Uterus (tissue), 4 donors: ENCODE results near the gene LRRC56. TPM values are rescaled to one million over a fixed set of nuclear protein-coding genes. Genes with fewer than 3 reads are reported as not detected.

ENCODE experiments used
- DNase-seq, 2 donors: peaks; one replicate each; pipeline ENCODE4 v3.0.0-alpha.2; 2019 to 2020
- H3K27ac ChIP-seq, 2 donors: fragments of 200-600 bp; sonication (generic); 1 replicate in 1 of 2; 2 replicates in 1 of 2; pipeline ENCODE4 v1.5.1; 2016 to 2018
- H3K27me3 ChIP-seq, 2 donors: fragments of 200-600 bp; sonication (generic); one replicate each; pipeline ENCODE4 v1.5.1; 2018 to 2019; ENCODE audit warnings: control low read depth in 1 of 2
- H3K36me3 ChIP-seq, 2 donors: fragments of 200-600 bp; sonication (generic); one replicate each; pipeline ENCODE4 v1.5.1; 2019; ENCODE audit warnings: control low read depth in 1 of 2
- H3K4me1 ChIP-seq, 2 donors: fragments of 200-600 bp; sonication (generic); one replicate each; pipeline ENCODE4 v1.5.1; 2018 to 2019; ENCODE audit warnings: control low read depth in 1 of 2
- H3K4me3 ChIP-seq, 2 donors: fragments of 200-600 bp; sonication (generic); 1 replicate in 1 of 2; 2 replicates in 1 of 2; pipeline ENCODE4 v1.5.1; 2018 to 2019; ENCODE audit warnings: mild to moderate bottlenecking in 1 of 2
- H3K9me3 ChIP-seq, 2 donors: fragments of 200-600 bp; sonication (generic); one replicate each; pipeline ENCODE4 v1.5.1; 2019; ENCODE audit warnings: control low read depth in 1 of 2
- POLR2A ChIP-seq, 2 donors: fragments of 450-650 bp; IDR thresholded peaks; one replicate each; pipeline ENCODE4 v1.6.1; 2016; ENCODE audit warnings: antibody characterized with exemption in 2 of 2, mild to moderate bottlenecking in 1 of 2, moderate library complexity in 1 of 2
- intact Hi-C: fragments of 100-400 bp; cut with DNase I; formaldehyde crosslinking; loops from one replicate; pipeline ENCODE4 v1.15.1; 2023; ENCODE audit warnings: low total_unique reads
- total RNA-seq, 4 donors: library from RNA; depleted of rRNA in 3 of 4; stranded (reverse); fragments of >200 nt in 3 of 4; gene quantifications; one replicate each; pipeline versions ENCODE4 v1.1.0 to v1.2.4, GENCODE V29; 2014 to 2023
- TF ChIP-seq, protein P1 (sequence below), 4 experiments: fragments of 200-600 bp in 2 of 4; fragments of 450-650 bp in 2 of 4; sonication (generic) in 2 of 4; IDR thresholded peaks; one replicate each; pipeline ENCODE4 v1.5.1; 2016 to 2019; ENCODE audit warnings: antibody characterized with exemption in 4 of 4, mild to moderate bottlenecking in 2 of 4, moderate library complexity in 1 of 4
- donor health status: DM: yes; HTN: yes; CAD: no.

LRRC56 gene
- total RNA-seq, 4 donors from 2014 or later: 1.7 to 1.9 TPM; not detected in 2

GRCh38 chr11:492427-493226 lies 44.7 kb upstream of the LRRC56 start:
- Histone ChIP-seq H3K4me3 (no peak overlapping the region), H3K36me3 (no peaks in the 10 kb centered on the region), H3K9me3 (no peaks in the 10 kb centered on the region), H3K27ac (no peak overlapping the region), H3K4me1 (no peaks in the 10 kb centered on the region), H3K27me3 (no peaks in the 10 kb centered on the region)
- no peak for DNase-seq
- intact Hi-C loops: no loop called here
- TF ChIP-seq, protein P1, sequence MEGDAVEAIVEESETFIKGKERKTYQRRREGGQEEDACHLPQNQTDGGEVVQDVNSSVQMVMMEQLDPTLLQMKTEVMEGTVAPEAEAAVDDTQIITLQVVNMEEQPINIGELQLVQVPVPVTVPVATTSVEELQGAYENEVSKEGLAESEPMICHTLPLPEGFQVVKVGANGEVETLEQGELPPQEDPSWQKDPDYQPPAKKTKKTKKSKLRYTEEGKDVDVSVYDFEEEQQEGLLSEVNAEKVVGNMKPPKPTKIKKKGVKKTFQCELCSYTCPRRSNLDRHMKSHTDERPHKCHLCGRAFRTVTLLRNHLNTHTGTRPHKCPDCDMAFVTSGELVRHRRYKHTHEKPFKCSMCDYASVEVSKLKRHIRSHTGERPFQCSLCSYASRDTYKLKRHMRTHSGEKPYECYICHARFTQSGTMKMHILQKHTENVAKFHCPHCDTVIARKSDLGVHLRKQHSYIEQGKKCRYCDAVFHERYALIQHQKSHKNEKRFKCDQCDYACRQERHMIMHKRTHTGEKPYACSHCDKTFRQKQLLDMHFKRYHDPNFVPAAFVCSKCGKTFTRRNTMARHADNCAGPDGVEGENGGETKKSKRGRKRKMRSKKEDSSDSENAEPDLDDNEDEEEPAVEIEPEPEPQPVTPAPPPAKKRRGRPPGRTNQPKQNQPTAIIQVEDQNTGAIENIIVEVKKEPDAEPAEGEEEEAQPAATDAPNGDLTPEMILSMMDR (IDR thresholded peaks at IDR 0.05): no peak
- TF ChIP-seq POLR2A (IDR thresholded peaks at IDR 0.05): no peak

- Histone ChIP-seq H3K4me3 (no peak overlapping the region), H3K9me3 (no peaks in the 10 kb centered on the region), H3K36me3 (no peaks in the 10 kb centered on the region), H3K27ac (no peak overlapping the region), H3K27me3 (no peaks in the 10 kb centered on the region), H3K4me1 (no peaks in the 10 kb centered on the region)
- TF ChIP-seq POLR2A (IDR thresholded peaks at IDR 0.05): no peak
- TF ChIP-seq, protein P1 (IDR thresholded peaks at IDR 0.05): no peak
- no peak for DNase-seq
- intact Hi-C loops: no loop called here
Observed at GRCh38 chr11:494761-495536, 42.4 kb upstream of the LRRC56 start.

GRCh38 chr11:495537-495931 lies 41.8 kb upstream of the LRRC56 start:
- Histone ChIP-seq H3K36me3 (no peaks in the 10 kb centered on the region), H3K4me1 (no peaks in the 10 kb centered on the region)
- intact Hi-C loops: no loop called here

GRCh38 chr11:496834-497564 lies 40.3 kb upstream of the LRRC56 start:
- Histone ChIP-seq H3K27ac (no peak overlapping the region), H3K4me1 (no peaks in the 10 kb centered on the region), H3K9me3 (no peaks in the 10 kb centered on the region), H3K36me3 (no peaks in the 10 kb centered on the region), H3K4me3 (no peak overlapping the region), H3K27me3 (no peaks in the 10 kb centered on the region)
- intact Hi-C loops: no loop called here
- no peak for DNase-seq
- TF ChIP-seq POLR2A (IDR thresholded peaks at IDR 0.05): no peak
- TF ChIP-seq, protein P1 (IDR thresholded peaks at IDR 0.05): no peak

More at GRCh38 chr11:495537-495931, 41.8 kb upstream of the LRRC56 start:
- no peak for DNase-seq
- H3K9me3 ChIP-seq: no peaks in the 10 kb centered on the region
- no peak overlapping the region for H3K27ac ChIP-seq
- H3K4me3 ChIP-seq: no peak overlapping the region
- no peaks in the 10 kb centered on the region for H3K27me3 ChIP-seq
- TF ChIP-seq, protein P1 (IDR thresholded peaks at IDR 0.05): no peak
- no peak for TF ChIP-seq POLR2A (IDR thresholded peaks at IDR 0.05)
